ENCODE data around the gene EYA2.

The EYA2 gene

GRCh38 chr20:47144463-47144862 is 249.8 kb downstream of the EYA2 start:
- H3K9me3 ChIP-seq (ENCODE audit: insufficient read depth, low read depth, low read length), result no peaks in the 10 kb centered on the region
- no peaks in the 10 kb centered on the region for H3F3A ChIP-seq (ENCODE audit: low read depth)
- no peaks in the 10 kb centered on the region for H3K27me3 ChIP-seq (ENCODE audit: insufficient read depth, low read length, poor library complexity, severe bottlenecking)
- H3K9ac ChIP-seq (ENCODE audit: low read depth, low read length, poor library complexity, severe bottlenecking), result no peak overlapping the region
- no peak overlapping the region for H3K4me2 ChIP-seq (ENCODE audit: low read depth, low read length, poor library complexity, severe bottlenecking)
- H3K4me3 ChIP-seq (ENCODE audit: low read length, poor library complexity, severe bottlenecking), result no peak overlapping the region
- no peaks in the 10 kb centered on the region for H4K20me1 ChIP-seq (ENCODE audit: insufficient read depth, low read length, poor library complexity, severe bottlenecking)
- H3K4me1 ChIP-seq (ENCODE audit: insufficient read depth, low read length, poor library complexity, severe bottlenecking), result no peaks in the 10 kb centered on the region
- H3K79me2 ChIP-seq (ENCODE audit: insufficient read depth, low read length), result no peaks in the 10 kb centered on the region
- H3K9me2 ChIP-seq (replicated peaks; ENCODE audit: low read depth, low read length), result no peaks in the 10 kb centered on the region
- no peaks in the 10 kb centered on the region for H3K36me3 ChIP-seq (ENCODE audit: insufficient read depth, low read length)
- H2AFZ ChIP-seq (ENCODE audit: low read length), result no peak overlapping the region
- TF ChIP-seq EZH2phosphoT487 (IDR thresholded peaks at IDR 0.05; ENCODE audit: borderline replicate concordance) (no peak), CTCF (conservative IDR thresholded peaks at IDR 0.05; ENCODE audit: low read length) (no peak)

GRCh38 chr20:47146686-47147085 is 252.0 kb downstream of the EYA2 start:
- H3K9me2 ChIP-seq (replicated peaks; ENCODE audit: low read depth, low read length), result no peaks in the 10 kb centered on the region
- no peak overlapping the region for H3K4me3 ChIP-seq (ENCODE audit: low read length, poor library complexity, severe bottlenecking)
- no peaks in the 10 kb centered on the region for H3K79me2 ChIP-seq (ENCODE audit: insufficient read depth, low read length)
- H3F3A ChIP-seq (ENCODE audit: low read depth), result no peaks in the 10 kb centered on the region
- no peaks in the 10 kb centered on the region for H3K27me3 ChIP-seq (ENCODE audit: insufficient read depth, low read length, poor library complexity, severe bottlenecking)
- H3K4me2 ChIP-seq (ENCODE audit: low read depth, low read length, poor library complexity, severe bottlenecking), result no peak overlapping the region
- TF ChIP-seq CTCF (conservative IDR thresholded peaks at IDR 0.05; ENCODE audit: low read length) (no peak), EZH2phosphoT487 (IDR thresholded peaks at IDR 0.05; ENCODE audit: borderline replicate concordance) (no peak)
- no peak overlapping the region for H3K9ac ChIP-seq (ENCODE audit: low read depth, low read length, poor library complexity, severe bottlenecking)
- H3K36me3 ChIP-seq (ENCODE audit: insufficient read depth, low read length), result no peaks in the 10 kb centered on the region
- H3K9me3 ChIP-seq (ENCODE audit: insufficient read depth, low read depth, low read length), result no peaks in the 10 kb centered on the region
- no peaks in the 10 kb centered on the region for H3K4me1 ChIP-seq (ENCODE audit: insufficient read depth, low read length, poor library complexity, severe bottlenecking)
- no peak overlapping the region for H2AFZ ChIP-seq (ENCODE audit: low read length)
- H4K20me1 ChIP-seq (ENCODE audit: insufficient read depth, low read length, poor library complexity, severe bottlenecking), result no peaks in the 10 kb centered on the region

GRCh38 chr20:47148059-47148458 is 253.4 kb downstream of the EYA2 start:
- Histone ChIP-seq H4K20me1 (ENCODE audit: insufficient read depth, low read length, poor library complexity, severe bottlenecking) (no peaks in the 10 kb centered on the region), H2AFZ (ENCODE audit: low read length) (no peak overlapping the region), H3K79me2 (ENCODE audit: insufficient read depth, low read length) (no peaks in the 10 kb centered on the region)

More at GRCh38 chr20:47148059-47148458, 253.4 kb downstream of the EYA2 start:
- no peak for TF ChIP-seq EZH2phosphoT487 (IDR thresholded peaks at IDR 0.05; ENCODE audit: borderline replicate concordance)
- no peak for TF ChIP-seq CTCF (conservative IDR thresholded peaks at IDR 0.05; ENCODE audit: low read length)
- H3K27me3 ChIP-seq (ENCODE audit: insufficient read depth, low read length, poor library complexity, severe bottlenecking), result no peaks in the 10 kb centered on the region
- H3K36me3 ChIP-seq (ENCODE audit: insufficient read depth, low read length), result no peaks in the 10 kb centered on the region
- H3K4me3 ChIP-seq (ENCODE audit: low read length, poor library complexity, severe bottlenecking), result no peak overlapping the region
- no peak overlapping the region for H3K4me2 ChIP-seq (ENCODE audit: low read depth, low read length, poor library complexity, severe bottlenecking)
- H3K9me2 ChIP-seq (replicated peaks; ENCODE audit: low read depth, low read length), result no peaks in the 10 kb centered on the region
- H3K9ac ChIP-seq (ENCODE audit: low read depth, low read length, poor library complexity, severe bottlenecking), result no peak overlapping the region
- no peaks in the 10 kb centered on the region for H3K9me3 ChIP-seq (ENCODE audit: insufficient read depth, low read depth, low read length)
- no peaks in the 10 kb centered on the region for H3K4me1 ChIP-seq (ENCODE audit: insufficient read depth, low read length, poor library complexity, severe bottlenecking)
- H3F3A ChIP-seq (ENCODE audit: low read depth), result no peaks in the 10 kb centered on the region

All from Loucy (cell line).